ENCODE results near the gene TGM3.

The TGM3 gene

DNA sequence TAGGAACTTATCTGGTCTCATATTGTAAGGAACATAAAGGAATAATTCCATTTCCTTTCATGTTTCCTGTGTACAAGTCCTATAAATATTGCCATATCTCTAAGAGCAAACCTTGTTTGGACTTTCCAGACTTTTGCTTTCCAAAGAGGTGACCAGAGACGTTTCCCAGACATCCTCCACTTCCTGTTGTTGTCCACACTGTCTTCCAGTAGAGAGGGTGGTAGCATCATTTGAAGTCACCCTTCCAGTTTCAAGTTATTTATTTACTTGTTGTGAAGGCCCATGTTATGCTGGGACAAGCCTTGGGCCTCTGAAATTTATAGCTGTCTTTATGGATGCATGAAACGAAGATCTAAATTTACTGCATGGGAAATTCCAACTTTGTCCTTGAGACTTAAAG lies 10.6 kb upstream of the TGM3 start:
- no peak for DNase-seq

DNA sequence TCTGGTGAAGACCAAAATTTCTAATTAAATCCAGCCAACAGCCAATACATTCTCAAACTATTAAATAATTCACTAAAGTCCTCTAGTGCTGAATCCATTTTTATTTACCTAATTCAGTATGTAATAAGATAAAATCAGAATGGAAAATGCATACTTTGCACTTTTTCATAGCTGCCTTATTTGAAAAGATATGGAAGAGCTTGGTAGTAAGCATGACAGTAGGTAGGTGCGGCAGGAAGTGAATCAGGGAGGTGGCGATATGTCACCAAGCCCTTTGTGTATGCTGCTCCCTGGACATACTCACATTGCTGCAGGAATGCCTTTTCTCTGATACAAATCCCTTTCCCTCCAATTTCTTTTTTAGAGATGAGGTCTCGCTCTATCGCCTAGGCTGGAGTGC lies 10.2 kb upstream of the TGM3 start:
- no peak for DNase-seq

DNA sequence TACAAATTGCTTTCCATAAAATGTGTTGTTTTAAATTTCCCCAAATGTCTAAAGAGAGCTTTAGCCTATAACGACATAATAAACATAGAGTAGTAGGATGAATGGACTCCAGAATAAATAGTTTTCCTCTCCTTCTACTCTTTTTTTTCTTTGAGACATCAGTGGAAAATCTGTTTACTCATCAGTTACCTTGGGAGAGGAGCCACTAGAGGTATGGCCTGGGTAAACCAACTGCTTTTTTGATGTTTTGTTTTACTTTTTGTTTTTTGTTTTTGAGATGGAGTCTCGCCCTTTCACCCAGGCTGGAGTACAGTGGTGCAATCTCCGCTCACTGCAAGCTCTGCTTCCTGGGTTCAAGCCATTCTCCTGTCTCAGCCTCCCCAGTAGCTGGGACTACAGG lies 8.3 kb upstream of the TGM3 start:
- no peak for DNase-seq

DNA sequence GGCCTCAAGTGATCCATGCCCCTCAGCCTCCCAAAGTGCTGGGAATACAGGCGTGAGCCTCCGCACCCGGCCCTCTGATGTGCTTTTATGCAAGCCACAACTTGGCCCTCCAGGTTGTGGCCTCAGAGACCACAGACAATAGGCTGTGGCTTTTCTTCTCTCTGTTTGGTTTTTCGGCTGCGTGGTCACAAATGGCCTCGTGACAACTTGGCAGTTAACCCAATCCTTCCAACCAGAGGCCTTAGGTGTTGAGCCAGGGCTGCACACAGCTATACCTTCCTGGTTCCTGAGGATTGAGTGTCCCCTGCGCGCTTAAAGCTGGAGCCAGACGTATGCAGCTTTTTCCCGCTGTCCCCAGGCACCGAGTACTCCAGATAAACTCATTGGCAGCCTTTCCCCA lies 6.3 kb upstream of the TGM3 start:
- DNase-seq = no peak

DNA sequence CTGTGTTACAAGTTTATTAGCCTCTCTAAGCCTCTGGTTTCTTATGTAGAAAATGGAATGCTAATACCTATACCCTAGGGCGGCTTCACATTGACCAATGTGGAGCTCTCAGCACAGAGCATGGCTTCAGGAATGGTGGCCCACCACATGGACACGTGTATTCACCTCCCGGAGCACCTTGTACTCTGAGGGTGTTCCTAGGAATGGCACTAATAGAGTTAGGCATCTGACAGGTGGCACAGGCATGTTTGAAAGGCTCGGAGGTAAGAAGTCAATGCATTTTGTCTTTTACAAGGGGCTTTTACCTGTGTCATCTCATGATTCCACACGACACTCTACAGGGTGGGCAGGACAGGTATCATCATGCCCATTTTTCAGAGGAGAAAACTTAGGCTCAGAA lies 5.3 kb upstream of the TGM3 start:
- DNase-seq = no peak

DNA sequence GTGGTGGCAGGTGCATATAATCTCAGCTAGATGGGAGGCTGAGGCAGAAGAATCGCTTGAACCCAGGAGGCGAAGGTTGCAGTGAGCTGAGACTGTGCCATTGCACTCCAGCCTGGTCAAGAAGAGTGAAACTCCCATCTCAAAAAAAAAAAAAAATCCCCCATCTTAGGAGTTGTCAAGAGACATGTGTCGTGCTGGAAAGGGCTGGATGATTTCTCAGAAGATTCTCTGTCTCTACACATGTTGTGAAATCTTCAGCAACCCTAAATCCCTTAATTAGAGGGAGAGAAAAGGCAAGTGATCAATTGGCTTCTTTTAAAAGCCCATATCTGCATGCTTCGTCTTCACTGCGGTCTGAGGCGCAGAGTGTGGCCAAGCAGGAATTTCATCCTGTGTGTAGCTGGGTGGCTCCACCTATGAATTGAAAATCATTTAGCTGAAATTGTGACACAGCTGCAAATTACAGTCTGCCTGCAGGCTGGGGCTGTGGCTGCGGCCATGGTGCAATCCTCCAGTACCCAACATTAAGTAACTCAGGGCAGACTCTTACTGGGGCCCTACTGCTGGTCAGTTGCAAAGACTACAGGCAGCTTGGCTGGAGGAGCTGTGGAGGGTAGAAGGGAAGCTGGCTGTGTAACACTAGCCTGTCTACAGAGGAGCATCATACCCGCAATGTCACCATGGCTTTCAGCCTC lies 3.2 kb upstream of the TGM3 start:
- DNase-seq = peak; percentile 42

DNA sequence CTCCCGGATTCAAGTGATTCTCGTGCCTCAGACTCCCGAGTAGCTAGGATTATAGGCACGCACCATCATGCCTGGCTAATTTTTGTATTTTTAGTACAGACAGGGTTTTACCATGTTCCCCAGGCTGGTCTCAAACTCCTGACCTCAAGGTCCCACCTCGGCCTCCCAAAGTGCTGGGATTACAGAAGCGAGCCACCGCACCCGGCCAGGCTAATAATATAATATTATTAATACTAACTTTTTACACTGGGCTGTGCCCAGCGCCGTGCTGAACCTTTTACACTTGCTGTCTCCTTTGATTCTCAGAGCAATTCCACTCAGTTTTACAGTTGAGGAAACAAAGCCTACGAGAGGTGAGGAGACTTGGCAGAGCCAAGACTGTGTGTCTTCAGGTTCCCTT lies 2.3 kb upstream of the TGM3 start:
- no peak for DNase-seq

DNA sequence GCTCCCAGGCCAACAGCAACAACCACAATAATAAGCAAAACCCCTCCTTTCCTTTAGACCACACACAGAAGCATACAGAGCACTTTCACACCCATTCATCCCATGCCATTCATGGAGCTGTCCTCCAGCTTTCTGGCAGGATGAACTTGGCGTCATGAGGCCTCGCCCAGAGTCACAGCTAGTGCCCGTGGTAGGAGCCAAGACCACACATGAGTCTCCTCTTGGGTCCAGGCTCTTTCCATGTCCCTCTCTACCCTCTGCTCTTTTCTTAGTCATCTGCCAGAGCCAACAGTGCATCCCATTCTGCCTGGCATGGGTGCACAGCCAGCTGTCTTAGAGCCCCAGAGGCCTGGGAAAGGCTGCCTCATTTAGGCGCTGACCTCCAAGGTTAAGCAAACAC lies 1.8 kb upstream of the TGM3 start:
- DNase-seq = no peak

DNA sequence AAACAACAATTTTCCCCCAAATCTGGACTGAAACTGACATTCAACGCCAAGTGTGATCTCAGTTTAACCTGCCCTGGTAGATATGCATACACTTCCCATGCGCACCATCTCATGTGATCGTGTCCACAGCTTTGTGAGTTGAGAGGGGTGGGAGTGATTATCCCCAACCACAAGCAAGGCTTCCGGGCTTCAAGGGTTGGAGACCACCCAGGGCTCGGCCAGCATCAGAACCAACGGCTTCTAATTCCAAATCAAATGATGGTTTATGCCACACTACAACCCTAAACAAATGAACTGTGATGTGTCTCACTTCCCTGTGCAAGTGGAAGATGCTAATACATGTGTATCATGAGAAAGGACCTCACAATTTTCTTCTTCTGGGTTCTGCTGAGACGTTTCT lies 515 bp upstream of the TGM3 start:
- no peak for DNase-seq

DNA sequence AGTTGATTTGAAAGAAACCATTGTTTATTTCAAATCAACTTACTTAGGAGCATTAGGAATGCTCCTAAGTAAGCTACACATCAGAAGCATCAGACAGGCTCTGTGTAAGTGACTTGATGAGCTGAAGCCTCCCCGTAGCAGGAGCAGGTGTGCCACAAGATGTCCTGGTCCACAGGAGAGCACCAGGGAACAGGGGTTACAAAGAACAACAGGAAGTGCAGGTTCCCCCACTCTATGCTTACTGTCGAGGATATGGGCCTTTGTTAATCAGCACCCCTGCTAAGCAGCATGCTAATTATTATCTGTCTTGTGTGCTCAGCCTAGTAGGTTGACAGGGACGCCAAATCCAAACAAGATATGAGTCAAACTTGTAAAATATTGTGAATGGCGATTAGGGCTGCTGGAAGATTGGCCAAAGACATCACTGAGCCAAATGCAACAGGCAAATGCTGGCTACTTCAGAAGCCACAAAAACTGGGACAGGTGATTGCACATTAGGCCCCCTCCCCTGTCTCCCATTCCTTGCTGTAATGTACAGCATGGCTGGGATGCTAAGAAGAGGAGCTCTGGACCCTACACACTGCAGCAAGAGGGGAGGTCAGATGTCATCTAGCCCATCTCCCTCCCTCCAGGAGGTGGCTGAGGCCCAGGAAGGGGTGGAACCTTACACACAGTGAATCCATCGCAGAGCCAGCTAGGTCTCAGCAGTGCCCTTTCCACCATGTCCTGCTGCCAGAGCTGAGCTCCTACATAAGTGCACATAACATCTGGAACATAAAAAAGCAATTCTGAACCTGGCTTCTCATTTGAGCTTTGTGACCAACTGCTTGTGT lies 939 bp downstream of the TGM3 start:
- DNase-seq = no peak

DNA sequence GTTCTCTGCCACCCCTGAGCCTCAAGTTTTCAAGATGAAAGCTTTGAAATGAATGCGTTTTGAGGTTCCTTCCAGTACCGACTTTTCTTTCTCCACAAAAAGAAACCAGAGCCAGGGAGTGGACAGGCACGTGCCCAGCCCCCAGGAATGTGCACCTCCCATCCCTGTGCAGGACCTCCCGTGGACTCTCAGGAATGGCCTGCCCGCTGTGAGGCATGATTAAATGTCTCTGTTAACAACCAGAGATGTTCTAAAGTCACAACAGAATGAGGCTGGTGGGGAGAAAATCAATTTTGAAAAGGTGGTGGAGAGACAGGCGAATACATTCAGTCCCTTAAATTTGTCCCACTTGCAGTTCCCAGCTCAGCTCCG lies 1.5 kb downstream of the TGM3 start:
- DNase-seq = no peak

DNA sequence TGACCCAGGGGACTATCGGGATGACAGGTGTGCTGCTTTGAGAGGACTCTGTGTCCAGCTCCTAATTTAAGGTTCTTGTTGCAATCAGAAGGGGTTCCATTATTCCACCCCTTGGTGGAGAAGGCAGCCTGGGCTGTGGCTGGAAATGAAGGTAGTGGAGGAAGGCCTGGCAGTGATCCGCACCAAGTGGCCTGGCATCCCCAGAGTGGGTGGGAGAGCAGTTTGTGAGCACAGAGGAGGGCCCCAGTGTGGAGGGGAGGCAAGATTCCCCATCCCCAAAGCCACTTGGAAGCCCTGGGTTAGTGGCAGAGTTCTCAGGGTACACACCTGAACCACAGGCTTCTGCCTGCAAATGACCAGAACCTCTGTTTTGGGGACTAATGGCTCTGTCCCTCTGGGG lies 2.3 kb downstream of the TGM3 start:
- no peak for DNase-seq

DNA sequence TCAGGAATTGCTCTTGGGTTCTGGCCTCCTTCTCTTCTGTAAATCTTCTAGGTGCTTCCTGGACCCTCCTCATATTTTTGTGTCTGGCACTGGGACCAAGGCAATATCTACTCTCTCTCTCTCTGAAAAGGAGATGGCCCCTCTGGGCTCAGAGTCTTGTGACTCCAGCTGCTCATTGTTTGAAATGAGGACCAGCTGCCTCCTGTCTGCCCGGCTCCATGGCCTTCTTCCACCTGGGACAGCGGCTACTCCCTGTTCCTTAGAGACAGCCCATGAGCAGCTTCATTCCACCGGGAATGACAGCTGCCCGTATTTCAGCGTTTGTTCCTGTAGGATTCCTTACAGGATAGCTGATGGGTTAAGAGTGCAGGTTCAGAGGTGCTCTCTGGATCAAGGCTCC lies 2.9 kb downstream of the TGM3 start:
- DNase-seq = no peak

DNA sequence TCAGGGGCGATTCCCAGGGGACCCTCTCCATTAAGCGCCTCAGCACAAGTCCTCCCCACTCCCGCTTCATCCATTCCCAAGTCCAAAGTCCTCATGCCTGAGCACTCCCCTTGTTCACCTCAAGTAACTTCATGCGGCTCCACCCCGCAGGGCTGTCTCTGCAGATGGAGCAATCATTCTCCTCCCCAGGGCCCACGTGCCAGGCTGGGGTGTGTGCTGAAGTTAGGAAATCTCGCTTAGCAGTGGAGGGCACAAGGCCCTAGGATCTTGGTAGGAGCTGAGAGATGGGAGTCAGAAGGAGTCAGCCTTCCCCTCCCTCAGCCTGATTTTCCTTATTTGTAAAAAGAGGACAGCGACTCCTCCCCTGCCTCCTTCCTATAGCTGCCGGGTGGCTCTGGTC lies 3.5 kb downstream of the TGM3 start:
- DNase-seq = no peak

DNA sequence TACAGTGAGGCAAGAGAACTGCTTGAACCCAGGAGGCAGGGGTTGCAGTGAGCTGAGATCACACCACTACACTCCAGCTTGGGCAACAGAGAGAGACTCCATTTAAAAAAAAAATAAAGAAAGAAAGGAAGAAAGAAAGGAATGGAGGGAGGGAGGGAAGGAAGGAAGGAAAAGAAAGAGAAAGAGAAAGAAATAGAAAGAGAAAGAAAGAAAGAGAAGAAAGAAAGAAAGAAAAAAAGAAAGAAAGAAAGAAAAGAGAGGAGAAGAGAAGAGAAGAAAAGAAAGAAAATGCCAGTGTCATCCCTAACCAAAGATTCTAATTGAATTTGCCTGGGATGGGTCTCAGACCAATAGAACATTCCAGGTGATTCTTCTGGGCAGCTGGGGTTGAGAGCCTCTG lies 4.2 kb downstream of the TGM3 start:
- no peak for DNase-seq

DNA sequence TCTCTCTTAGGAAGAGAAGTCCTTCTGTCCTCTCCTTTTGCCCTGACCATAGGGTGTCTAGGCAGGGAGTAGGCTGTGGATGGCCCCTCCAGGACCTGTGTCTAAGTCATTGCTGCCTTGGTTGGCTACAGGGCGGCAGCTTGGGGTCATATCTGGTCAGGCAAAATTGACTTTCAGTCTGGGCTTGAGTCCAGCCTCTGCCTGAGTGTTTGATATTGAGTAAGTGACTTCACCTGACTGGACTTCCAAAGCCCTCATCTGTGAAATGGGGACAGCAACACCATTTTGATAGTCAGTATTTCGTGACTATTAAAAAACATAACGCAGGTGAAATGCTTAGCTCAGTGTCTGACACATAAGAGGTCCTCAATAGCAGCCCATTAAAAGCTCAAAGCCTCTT lies 4.6 kb downstream of the TGM3 start:
- DNase-seq = no peak

DNA sequence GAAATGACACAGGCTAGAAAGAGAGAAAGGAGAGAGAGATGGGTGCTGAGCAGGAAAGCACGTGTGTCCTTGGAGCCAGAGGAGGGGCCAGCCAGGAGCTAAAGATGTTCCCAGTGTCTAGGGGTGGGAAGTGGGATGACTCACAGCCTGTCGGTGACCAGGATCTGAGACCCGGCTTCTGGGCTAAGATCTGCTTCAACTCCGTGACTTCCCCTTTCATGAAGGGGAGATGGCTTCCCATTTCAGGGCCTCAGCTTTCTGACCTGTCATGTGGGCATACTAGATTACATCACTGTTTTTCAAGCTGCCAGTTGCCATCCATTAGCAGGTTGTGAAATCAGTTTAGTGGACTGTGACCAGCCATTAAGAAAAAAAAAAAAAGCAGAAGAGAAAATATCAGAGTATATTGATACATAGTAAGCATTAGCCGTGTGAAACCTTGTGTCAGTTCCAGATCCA lies 5.4 kb downstream of the TGM3 start:
- no peak for DNase-seq

DNA sequence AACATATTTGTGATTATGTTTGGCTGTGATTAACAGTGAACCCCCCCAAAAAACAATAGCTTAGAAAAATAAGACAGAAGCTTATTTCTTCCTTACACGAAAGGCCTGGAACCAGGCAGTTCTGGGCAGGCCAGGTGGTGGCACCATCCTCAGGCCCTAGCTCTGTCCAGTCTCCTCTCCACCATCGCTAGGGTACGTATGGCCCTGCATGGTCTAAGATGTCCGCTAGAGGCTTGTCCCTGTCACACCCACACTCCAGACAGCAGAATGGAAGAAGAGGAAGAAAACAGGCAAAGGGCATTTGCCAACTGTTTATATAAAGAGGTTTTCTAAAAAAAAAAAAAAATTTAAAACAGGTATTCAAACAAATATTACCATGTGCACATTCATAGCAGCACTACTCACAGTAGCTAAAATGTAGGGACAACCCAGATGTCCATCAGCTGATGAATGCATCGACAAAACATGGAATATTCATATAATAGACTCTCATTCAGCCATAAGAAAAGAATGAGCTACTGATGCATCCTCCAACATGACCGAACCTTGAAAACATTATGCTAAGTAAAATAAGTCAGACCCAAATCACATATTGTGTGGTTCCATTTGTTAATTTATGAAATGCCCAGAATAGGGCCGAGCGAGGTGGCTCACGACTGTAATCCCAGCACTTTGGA lies 6.7 kb downstream of the TGM3 start:
- DNase-seq = no peak

DNA sequence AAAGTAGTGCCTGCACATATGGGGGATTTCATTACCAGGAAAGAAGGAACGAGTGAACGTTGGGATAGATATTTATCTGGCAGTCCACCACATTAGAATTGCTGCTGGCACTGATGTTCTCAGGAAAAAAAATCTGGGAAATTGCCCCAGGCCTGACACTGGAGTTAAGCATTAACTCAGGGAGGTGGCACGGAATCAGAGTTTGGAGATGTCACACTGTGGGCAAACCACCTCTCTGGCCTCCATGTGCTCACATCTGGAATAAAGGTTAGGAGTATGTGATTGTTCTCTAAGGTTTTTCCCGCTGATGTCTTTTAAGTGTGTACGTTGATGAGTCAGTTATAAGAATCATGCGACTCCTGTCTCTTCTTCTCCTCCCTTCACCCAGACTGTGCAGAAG lies 7.9 kb downstream of the TGM3 start:
- DNase-seq = no peak

DNA sequence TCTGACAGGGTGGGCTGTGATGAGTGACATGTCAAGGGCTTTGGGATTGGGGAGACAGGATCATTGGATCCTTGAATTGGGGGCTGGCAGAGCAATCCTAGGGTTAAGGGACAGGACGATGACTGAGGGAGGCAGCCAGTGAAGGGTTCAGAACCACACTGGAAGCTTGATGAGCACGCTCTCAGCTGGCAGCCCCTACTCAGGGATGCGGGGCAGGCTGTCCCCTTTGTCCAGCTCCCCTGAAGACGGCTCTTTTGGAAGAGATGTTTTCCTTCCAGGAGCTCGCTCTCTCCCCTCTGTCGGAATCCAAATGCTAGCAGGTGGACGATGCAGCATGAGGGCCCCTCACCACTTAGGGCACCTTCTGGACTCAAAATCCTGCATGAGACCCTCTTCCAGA lies 8.4 kb downstream of the TGM3 start:
- no peak for DNase-seq

DNA sequence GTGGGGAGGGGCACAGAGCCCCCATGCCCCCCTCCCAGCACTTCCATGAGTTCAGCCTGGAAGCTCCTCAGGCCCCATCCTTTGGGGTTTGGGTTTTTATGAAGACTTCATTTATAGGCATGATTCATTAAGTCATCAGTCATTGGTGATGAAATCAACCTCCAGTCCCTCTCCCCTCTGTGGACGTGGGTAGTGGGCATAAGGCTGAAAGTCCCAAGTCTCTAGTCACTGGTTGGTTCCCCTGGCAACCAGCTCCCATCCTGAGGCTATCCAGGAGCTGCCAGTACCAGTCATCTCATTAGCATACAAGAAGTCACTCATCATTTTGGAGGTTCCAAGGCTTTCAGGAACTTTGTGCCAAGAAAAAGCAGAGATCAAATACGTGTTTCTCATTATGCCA lies 9.2 kb downstream of the TGM3 start:
- no peak for DNase-seq

DNA sequence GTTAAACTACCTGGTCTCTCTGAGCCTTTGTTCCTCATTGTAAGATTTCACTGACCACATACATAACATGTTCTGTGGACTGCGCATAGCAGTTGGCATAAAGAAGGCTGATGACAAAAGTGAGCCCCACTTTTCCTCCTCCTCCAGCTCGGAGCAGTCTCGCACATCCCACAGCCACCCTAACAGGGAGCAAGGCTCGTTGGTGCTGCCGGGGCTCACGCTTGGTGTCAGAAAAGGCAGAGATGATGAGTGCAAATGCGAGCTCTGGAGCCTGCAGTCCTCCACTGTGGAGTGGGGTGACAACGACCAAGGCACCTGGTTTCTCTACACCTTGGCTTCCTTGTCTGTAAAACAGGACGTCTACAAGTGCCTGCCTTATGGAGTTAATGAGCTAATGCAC lies 9.7 kb downstream of the TGM3 start:
- no peak for DNase-seq

DNA sequence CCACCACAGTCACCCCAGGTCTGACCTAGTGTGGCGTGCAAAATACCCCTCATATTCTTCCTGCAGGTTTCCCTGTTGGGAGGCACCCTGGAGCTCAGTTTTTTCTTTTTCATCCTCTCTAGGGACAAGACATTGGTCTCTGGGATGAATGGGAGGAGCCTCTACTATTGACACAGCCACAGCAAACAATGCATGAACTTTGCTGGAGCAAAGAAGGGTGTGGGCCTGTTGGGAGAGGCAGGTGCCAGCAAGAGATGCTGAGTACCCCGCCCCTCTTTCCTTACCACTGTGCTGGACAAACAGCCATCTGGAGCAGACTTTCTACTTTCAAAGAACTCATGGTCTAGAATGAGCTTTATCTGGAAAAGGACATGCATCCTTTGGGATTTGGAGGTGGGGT lies 10.1 kb downstream of the TGM3 start:
- no peak for DNase-seq

DNA sequence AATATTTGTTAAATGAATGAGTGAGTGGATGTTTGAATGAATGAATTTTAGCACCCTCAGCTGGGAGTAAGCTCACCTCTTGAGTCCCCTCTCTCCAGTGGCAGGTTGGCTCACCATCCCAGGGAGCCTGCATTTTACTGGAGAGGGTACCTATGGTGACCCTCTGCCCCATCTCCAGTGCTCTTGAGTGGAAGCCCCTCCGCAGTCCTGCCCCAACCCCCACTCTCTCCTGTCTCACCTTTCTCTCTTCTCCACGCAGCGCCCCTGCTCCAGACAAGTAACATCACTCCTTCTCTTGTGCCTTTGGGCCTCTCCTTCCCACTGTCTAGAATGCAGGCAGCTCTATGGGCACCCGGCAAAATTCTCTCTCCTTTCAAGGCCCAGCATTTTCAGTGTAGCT lies 11.3 kb downstream of the TGM3 start:
- DNase-seq = no peak
